Upper lobe of left lung (tissue), 4 donors: ENCODE data around the gene GBA3.

Source experiments
- CTCF ChIP-seq, 6 experiments: fragments of 450-650 bp in 4 of 6; fragments of 200-600 bp in 2 of 6; sonication (generic) in 2 of 6; IDR thresholded peaks; one replicate each; pipeline ENCODE4 v1.5.1; 2016 to 2019; ENCODE audit warnings: antibody characterized with exemption in 6 of 6
- POLR2AphosphoS5 ChIP-seq, 2 donors: sonication (generic); formaldehyde crosslinking; IDR thresholded peaks; one replicate each; pipeline ENCODE4 v1.5.1; 2017; ENCODE audit warnings: antibody characterized with exemption in 2 of 2

GRCh38 chr4:22730021-22730420 lies 37.3 kb downstream of the GBA3 start:
- TF ChIP-seq CTCF (IDR thresholded peaks at IDR 0.05) (no peak), POLR2AphosphoS5 (IDR thresholded peaks at IDR 0.05) (no peak)
